Measurements from ENCODE around the gene RAB31. TPM values are rescaled to one million over a fixed set of nuclear protein-coding genes. Genes with fewer than 3 reads are reported as not detected.

The RAB31 gene
- polyA plus RNA-seq, 1 of the 3 experiments (the other 2 are of a cell fraction): 23.0 TPM

DNA sequence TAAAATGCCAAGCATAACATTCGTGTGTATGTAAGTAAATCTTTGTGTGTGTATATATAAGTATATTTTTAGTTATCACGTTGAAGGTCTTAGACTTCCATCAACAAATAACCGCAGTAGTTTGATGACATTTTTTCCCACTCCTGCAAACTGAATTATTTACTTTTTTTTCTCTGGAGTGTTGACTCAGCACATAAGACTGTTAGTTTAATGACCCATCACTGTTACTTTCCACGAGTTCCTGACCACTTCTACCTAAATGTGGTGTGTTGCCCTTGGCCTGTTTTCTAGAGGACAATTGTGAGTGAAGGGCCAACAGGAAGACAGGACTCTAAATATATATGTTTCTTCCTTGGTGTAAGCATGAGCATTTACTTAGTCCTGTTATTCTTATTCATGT lies 106.3 kb downstream of the RAB31 start:
- H3K27me3 ChIP-seq (ENCODE audit: insufficient read depth): no peaks in the 10 kb centered on the region
- H3K4me3 ChIP-seq (ENCODE audit: low read depth in 2 of 2, low read length in 1 of 2): no peak overlapping the region
- H3K36me3 ChIP-seq (replicated peaks in 1 of 2; ENCODE audit: control insufficient read depth in 1 of 2, insufficient read depth in 2 of 2, low read length in 1 of 2): peaks cover 2 to 26% of the 10 kb centered on the region in 2 experiments
- CTCF ChIA-PET: no interaction called here
- H3K9ac ChIP-seq: no peak overlapping the region
- H3K27ac ChIP-seq (ENCODE audit: low read depth in 2 of 2, low read length in 1 of 2): peak overlapping the region in 1 of 2 experiments; percentile 72; a peak in 2 of 4 replicates
- DNase-seq: no peak
- H2AFZ ChIP-seq (ENCODE audit: low read depth): no peak overlapping the region
- 43% methylated on average over 4 of the region's 4 CpGs for WGBS (ENCODE audit: low lambda C conversion rate)
- POLR2A ChIA-PET: no interaction called here
- H3K9me2 ChIP-seq: no peaks in the 10 kb centered on the region
- H3K4me1 ChIP-seq (ENCODE audit: control insufficient read depth in 1 of 2, insufficient read depth in 2 of 2, low read depth in 1 of 2, low read length in 1 of 2): peaks cover 0 to 24% of the 10 kb centered on the region in 2 experiments; a peak in 2 of 4 replicates
- H3K4me2 ChIP-seq: no peak overlapping the region
- no peaks in the 10 kb centered on the region for H4K20me1 ChIP-seq (ENCODE audit: insufficient read depth)
- H3K79me2 ChIP-seq (ENCODE audit: insufficient read depth): no peaks in the 10 kb centered on the region
- no peaks in the 10 kb centered on the region for H3K9me3 ChIP-seq
- H3F3A ChIP-seq (replicated peaks; ENCODE audit: insufficient read depth): peaks cover 12% of the 10 kb centered on the region
- no peak for TF ChIP-seq RAD21 (IDR thresholded peaks at IDR 0.05; ENCODE audit: low read length)
- no peak for TF ChIP-seq RCOR1 (IDR thresholded peaks at IDR 0.05; ENCODE audit: low read length)
- TF ChIP-seq, protein P1, sequence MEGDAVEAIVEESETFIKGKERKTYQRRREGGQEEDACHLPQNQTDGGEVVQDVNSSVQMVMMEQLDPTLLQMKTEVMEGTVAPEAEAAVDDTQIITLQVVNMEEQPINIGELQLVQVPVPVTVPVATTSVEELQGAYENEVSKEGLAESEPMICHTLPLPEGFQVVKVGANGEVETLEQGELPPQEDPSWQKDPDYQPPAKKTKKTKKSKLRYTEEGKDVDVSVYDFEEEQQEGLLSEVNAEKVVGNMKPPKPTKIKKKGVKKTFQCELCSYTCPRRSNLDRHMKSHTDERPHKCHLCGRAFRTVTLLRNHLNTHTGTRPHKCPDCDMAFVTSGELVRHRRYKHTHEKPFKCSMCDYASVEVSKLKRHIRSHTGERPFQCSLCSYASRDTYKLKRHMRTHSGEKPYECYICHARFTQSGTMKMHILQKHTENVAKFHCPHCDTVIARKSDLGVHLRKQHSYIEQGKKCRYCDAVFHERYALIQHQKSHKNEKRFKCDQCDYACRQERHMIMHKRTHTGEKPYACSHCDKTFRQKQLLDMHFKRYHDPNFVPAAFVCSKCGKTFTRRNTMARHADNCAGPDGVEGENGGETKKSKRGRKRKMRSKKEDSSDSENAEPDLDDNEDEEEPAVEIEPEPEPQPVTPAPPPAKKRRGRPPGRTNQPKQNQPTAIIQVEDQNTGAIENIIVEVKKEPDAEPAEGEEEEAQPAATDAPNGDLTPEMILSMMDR (IDR thresholded peaks at IDR 0.05): no peak
- TF ChIP-seq TCF12 (IDR thresholded peaks at IDR 0.05): peak; percentile 31; the same call in 1 of the 2 replicates
- TF ChIP-seq, protein P2, sequence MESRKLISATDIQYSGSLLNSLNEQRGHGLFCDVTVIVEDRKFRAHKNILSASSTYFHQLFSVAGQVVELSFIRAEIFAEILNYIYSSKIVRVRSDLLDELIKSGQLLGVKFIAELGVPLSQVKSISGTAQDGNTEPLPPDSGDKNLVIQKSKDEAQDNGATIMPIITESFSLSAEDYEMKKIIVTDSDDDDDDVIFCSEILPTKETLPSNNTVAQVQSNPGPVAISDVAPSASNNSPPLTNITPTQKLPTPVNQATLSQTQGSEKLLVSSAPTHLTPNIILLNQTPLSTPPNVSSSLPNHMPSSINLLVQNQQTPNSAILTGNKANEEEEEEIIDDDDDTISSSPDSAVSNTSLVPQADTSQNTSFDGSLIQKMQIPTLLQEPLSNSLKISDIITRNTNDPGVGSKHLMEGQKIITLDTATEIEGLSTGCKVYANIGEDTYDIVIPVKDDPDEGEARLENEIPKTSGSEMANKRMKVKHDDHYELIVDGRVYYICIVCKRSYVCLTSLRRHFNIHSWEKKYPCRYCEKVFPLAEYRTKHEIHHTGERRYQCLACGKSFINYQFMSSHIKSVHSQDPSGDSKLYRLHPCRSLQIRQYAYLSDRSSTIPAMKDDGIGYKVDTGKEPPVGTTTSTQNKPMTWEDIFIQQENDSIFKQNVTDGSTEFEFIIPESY (IDR thresholded peaks at IDR 0.05; ENCODE audit: borderline replicate concordance, low read depth): no peak
- TF ChIP-seq, protein P3, sequence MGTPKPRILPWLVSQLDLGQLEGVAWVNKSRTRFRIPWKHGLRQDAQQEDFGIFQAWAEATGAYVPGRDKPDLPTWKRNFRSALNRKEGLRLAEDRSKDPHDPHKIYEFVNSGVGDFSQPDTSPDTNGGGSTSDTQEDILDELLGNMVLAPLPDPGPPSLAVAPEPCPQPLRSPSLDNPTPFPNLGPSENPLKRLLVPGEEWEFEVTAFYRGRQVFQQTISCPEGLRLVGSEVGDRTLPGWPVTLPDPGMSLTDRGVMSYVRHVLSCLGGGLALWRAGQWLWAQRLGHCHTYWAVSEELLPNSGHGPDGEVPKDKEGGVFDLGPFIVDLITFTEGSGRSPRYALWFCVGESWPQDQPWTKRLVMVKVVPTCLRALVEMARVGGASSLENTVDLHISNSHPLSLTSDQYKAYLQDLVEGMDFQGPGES (IDR thresholded peaks at IDR 0.05; ENCODE audit: low read depth, low read length): no peak
- TF ChIP-seq TAF1 (IDR thresholded peaks at IDR 0.05; ENCODE audit: borderline replicate concordance, low read depth, low read length): no peak
- no peak for TF ChIP-seq NRF1 (IDR thresholded peaks at IDR 0.05; ENCODE audit: low read depth, low read length)
- TF ChIP-seq MEF2A (IDR thresholded peaks at IDR 0.05; ENCODE audit: borderline replicate concordance, low read depth): no peak
- no peak for TF ChIP-seq SMC3 (IDR thresholded peaks at IDR 0.05; ENCODE audit: low read depth, low read length)
- no peak for TF ChIP-seq POLR2AphosphoS5 (IDR thresholded peaks at IDR 0.05; ENCODE audit: low read depth, low read length)
- TF ChIP-seq JUND (IDR thresholded peaks at IDR 0.05): peak; percentile 49; the same call in 1 of the 2 replicates
- TF ChIP-seq EP300 (IDR thresholded peaks at IDR 0.05; ENCODE audit: borderline replicate concordance in 1 of 2, low read depth in 1 of 2, low read length in 1 of 2): peak in 1 of 2 experiments; percentile 8; a peak in 1 of 4 replicates
- no peak for TF ChIP-seq RXRA (IDR thresholded peaks at IDR 0.05; ENCODE audit: borderline replicate concordance, low read depth)
- TF ChIP-seq, protein P4, sequence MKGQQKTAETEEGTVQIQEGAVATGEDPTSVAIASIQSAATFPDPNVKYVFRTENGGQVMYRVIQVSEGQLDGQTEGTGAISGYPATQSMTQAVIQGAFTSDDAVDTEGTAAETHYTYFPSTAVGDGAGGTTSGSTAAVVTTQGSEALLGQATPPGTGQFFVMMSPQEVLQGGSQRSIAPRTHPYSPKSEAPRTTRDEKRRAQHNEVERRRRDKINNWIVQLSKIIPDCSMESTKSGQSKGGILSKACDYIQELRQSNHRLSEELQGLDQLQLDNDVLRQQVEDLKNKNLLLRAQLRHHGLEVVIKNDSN (IDR thresholded peaks at IDR 0.05; ENCODE audit: borderline replicate concordance, low read depth): no peak
- TF ChIP-seq SIN3A (IDR thresholded peaks at IDR 0.05; ENCODE audit: borderline replicate concordance, low read depth, low read length): no peak
- no peak for TF ChIP-seq FOXM1 (IDR thresholded peaks at IDR 0.05; ENCODE audit: low read depth)
- TF ChIP-seq GATA2 (CRISPR knock-in tag; IDR thresholded peaks at IDR 0.05): no peak
- TF ChIP-seq, protein P5, sequence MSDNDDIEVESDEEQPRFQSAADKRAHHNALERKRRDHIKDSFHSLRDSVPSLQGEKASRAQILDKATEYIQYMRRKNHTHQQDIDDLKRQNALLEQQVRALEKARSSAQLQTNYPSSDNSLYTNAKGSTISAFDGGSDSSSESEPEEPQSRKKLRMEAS (IDR thresholded peaks at IDR 0.05; ENCODE audit: low read depth): no peak
- TF ChIP-seq, protein P6, sequence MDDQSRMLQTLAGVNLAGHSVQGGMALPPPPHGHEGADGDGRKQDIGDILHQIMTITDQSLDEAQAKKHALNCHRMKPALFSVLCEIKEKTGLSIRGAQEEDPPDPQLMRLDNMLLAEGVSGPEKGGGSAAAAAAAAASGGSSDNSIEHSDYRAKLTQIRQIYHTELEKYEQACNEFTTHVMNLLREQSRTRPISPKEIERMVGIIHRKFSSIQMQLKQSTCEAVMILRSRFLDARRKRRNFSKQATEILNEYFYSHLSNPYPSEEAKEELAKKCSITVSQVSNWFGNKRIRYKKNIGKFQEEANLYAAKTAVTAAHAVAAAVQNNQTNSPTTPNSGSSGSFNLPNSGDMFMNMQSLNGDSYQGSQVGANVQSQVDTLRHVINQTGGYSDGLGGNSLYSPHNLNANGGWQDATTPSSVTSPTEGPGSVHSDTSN (IDR thresholded peaks at IDR 0.05): peak; percentile 32; the same call in 1 of the 2 replicates
- no peak for TF ChIP-seq RFX5 (IDR thresholded peaks at IDR 0.05; ENCODE audit: low read length)
- 0 out of 2 replicates have a peak, but pooled peaks have one; percentile 19 for TF ChIP-seq TEAD4 (IDR thresholded peaks at IDR 0.05; ENCODE audit: borderline replicate concordance, insufficient read depth)
- TF ChIP-seq YY1 (IDR thresholded peaks at IDR 0.05; ENCODE audit: low read depth): no peak
- TF ChIP-seq EZH2phosphoT487 (IDR thresholded peaks at IDR 0.05; ENCODE audit: borderline replicate concordance, low read depth): no peak
- peak; percentile 22; the same call in 1 of the 2 replicates for TF ChIP-seq FOSL2 (IDR thresholded peaks at IDR 0.05; ENCODE audit: borderline replicate concordance, low read depth)
- TF ChIP-seq, protein P7, sequence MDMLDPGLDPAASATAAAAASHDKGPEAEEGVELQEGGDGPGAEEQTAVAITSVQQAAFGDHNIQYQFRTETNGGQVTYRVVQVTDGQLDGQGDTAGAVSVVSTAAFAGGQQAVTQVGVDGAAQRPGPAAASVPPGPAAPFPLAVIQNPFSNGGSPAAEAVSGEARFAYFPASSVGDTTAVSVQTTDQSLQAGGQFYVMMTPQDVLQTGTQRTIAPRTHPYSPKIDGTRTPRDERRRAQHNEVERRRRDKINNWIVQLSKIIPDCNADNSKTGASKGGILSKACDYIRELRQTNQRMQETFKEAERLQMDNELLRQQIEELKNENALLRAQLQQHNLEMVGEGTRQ (IDR thresholded peaks at IDR 0.05; ENCODE audit: borderline replicate concordance, low read depth, low read length): no peak
- no peak for TF ChIP-seq CHD2 (IDR thresholded peaks at IDR 0.05; ENCODE audit: low read length, partially characterized antibody)

Measured in SK-N-SH (cell line).